Stimulated activated naive CD8-positive, alpha-beta T cell treated with anti-CD3 and anti-CD28 coated beads, Interleukin-15, Interleukin-2, amounts not matched to agents 100 ng/mL and 50 ng/mL, for 24 hours (primary cell): ENCODE results near the gene FUBP3.

Experiments
- H3K27ac Mint-ChIP-seq: one replicate; pipeline ENCODE4 v1.8.0; 2021; ENCODE audit warnings: mild to moderate bottlenecking, mixed read lengths
- H3K27me3 Mint-ChIP-seq: one replicate; pipeline ENCODE4 v1.8.0; 2021; ENCODE audit warnings: mixed read lengths
- H3K36me3 Mint-ChIP-seq: one replicate; pipeline ENCODE4 v1.8.0; 2021; ENCODE audit warnings: low read depth, mixed read lengths
- H3K4me1 Mint-ChIP-seq: one replicate; pipeline ENCODE4 v1.8.0; 2021; ENCODE audit warnings: low read depth, mixed read lengths
- H3K4me3 Mint-ChIP-seq: one replicate; pipeline ENCODE4 v1.8.0; 2021; ENCODE audit warnings: mild to moderate bottlenecking, mixed read lengths
- H3K9me3 Mint-ChIP-seq: one replicate; pipeline ENCODE4 v1.8.0; 2021; ENCODE audit warnings: mixed read lengths

FUBP3 gene

GRCh38 chr9:130608554-130609134 is 29.3 kb downstream of the FUBP3 start:
- H3K27ac Mint-ChIP-seq: no peak overlapping the region
- no peak overlapping the region for H3K4me3 Mint-ChIP-seq
- H3K27me3 Mint-ChIP-seq: no peaks in the 10 kb centered on the region
- H3K36me3 Mint-ChIP-seq: peaks cover 44% of the 10 kb centered on the region
- H3K4me1 Mint-ChIP-seq: no peaks in the 10 kb centered on the region
- H3K9me3 Mint-ChIP-seq: no peaks in the 10 kb centered on the region

DNA sequence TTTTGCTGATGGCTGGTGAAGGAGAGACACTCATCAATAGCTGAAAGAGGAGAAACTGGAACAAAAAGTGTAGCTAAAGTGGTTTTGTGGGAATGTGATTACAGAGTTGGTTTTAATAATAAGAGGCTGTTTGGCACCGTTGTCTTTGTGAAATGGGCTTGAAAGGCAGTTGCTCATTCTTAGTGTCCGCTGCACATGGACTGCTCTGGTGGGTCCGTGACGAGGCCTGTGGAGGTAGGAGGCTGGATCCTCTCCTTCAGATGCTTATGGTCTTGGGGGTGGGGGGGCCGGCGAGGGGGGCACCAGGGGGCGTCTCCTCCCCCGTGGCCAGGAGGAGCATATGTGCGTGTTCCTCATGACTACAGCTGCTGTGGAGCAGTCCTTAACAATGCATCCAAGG is 29.8 kb downstream of the FUBP3 start:
- Mint-ChIP-seq H3K4me3 (no peak overlapping the region), H3K27me3 (no peaks in the 10 kb centered on the region), H3K9me3 (no peaks in the 10 kb centered on the region), H3K36me3 (peaks cover 45% of the 10 kb centered on the region), H3K4me1 (no peaks in the 10 kb centered on the region), H3K27ac (no peak overlapping the region)

DNA sequence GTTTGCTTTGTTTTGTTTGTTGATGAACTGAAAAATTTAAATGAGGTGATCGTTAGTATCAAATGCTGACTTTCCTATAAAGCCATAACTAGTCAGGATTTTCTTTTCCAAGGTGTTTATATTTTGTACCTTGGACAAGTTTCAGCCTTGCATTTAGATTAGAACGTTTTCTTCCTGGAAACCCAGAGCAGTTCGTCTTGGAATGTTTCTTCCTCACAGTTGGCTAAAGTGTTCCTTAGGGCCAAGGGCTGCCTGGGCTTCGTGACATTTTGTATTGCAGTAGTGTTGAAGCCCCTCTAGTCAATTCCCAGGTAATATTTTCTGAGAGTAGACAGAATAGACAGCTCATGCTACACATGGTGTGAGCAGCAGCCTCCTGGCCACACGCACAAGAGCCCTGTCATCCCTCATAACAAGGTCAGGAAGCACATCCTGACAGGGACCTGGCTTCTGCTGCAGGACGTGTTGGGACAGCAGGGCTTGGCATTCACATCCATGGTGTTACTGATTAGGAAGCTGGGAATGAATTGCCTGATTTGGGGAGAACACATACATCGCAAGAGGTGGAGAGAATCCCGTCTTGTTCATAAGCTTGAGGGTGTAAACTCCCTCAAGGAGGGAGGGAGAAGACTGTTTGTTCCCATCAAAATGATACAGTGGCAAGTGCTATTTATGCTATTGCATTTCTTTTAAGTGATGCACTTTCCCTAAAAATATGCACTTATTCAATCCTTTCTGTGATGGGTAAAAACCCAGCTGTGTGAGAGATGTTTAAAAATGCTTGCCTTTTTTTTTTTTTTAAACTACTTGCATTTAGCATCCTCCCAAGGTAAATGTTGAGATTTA is 31.7 kb downstream of the FUBP3 start:
- H3K27ac Mint-ChIP-seq: no peak overlapping the region
- peaks cover 57% of the 10 kb centered on the region for H3K36me3 Mint-ChIP-seq
- no peaks in the 10 kb centered on the region for H3K9me3 Mint-ChIP-seq
- H3K27me3 Mint-ChIP-seq: no peaks in the 10 kb centered on the region
- no peak overlapping the region for H3K4me3 Mint-ChIP-seq
- no peaks in the 10 kb centered on the region for H3K4me1 Mint-ChIP-seq

- H3K36me3 Mint-ChIP-seq: peaks cover 84% of the 10 kb centered on the region
- H3K27me3 Mint-ChIP-seq: no peaks in the 10 kb centered on the region
- H3K4me3 Mint-ChIP-seq: no peak overlapping the region
- H3K9me3 Mint-ChIP-seq: no peaks in the 10 kb centered on the region
- H3K4me1 Mint-ChIP-seq: no peaks in the 10 kb centered on the region
- no peak overlapping the region for H3K27ac Mint-ChIP-seq
These were observed 37.1 kb downstream of the FUBP3 start for GRCh38 chr9:130616451-130616850.

- Mint-ChIP-seq H3K27ac (no peak overlapping the region), H3K4me3 (no peak overlapping the region), H3K27me3 (no peaks in the 10 kb centered on the region), H3K9me3 (no peaks in the 10 kb centered on the region), H3K36me3 (peaks cover 71% of the 10 kb centered on the region), H3K4me1 (no peaks in the 10 kb centered on the region)
These were observed 44.1 kb downstream of the FUBP3 start for GRCh38 chr9:130623466-130623865.

DNA sequence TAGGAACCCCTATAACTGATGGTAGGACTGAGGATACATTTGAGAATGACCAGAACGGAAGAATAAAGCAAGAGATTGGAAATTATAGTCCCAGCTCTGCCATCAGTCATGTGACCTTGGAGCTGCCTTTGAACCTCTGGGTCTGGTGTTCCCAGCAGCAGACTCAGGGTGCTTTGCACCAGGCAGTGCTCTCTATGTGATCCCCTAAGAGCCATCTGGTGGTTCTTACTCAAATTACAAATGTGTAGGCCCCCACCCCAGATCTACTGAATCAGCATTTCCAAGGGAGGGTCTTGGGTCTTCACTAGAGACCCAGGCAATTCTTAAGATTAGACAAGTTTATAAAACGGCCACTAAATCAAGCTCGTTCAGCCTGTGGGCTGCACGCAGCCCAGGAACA is 44.8 kb downstream of the FUBP3 start:
- H3K4me1 Mint-ChIP-seq: no peaks in the 10 kb centered on the region
- no peak overlapping the region for H3K4me3 Mint-ChIP-seq
- peaks cover 67% of the 10 kb centered on the region for H3K36me3 Mint-ChIP-seq
- no peak overlapping the region for H3K27ac Mint-ChIP-seq
- no peaks in the 10 kb centered on the region for H3K27me3 Mint-ChIP-seq
- H3K9me3 Mint-ChIP-seq: no peaks in the 10 kb centered on the region

GRCh38 chr9:130626249-130626996 is 47.0 kb downstream of the FUBP3 start:
- H3K9me3 Mint-ChIP-seq: no peaks in the 10 kb centered on the region
- H3K36me3 Mint-ChIP-seq: peaks cover 55% of the 10 kb centered on the region
- H3K4me1 Mint-ChIP-seq: no peaks in the 10 kb centered on the region
- H3K4me3 Mint-ChIP-seq: no peak overlapping the region
- H3K27ac Mint-ChIP-seq: no peak overlapping the region
- no peaks in the 10 kb centered on the region for H3K27me3 Mint-ChIP-seq

DNA sequence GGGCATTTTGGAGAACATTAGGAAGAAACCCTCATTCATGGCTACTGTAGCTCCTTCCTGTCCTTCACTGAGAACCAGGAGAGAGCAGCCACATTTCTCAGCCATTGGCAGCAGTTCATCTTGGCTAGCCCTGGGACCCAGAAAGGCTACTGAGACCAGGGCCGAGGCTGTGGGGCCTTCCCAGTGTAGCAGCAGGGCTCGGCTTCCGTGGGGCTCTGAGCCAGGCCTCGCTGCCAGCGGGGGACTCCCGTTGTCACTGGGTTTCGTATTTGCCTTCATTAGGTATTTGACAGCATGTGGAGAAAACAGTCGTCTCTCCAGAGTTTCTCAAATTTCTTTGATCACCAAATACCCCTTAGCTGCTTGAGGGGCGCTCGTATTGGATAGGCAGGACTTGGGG is 47.7 kb downstream of the FUBP3 start:
- Mint-ChIP-seq H3K36me3 (peaks cover 60% of the 10 kb centered on the region), H3K9me3 (no peaks in the 10 kb centered on the region), H3K27me3 (no peaks in the 10 kb centered on the region), H3K4me1 (no peaks in the 10 kb centered on the region), H3K4me3 (no peak overlapping the region), H3K27ac (no peak overlapping the region)

GRCh38 chr9:130627896-130628792 is 48.8 kb downstream of the FUBP3 start:
- Mint-ChIP-seq H3K27me3 (no peaks in the 10 kb centered on the region), H3K4me3 (no peak overlapping the region), H3K9me3 (no peaks in the 10 kb centered on the region), H3K4me1 (no peaks in the 10 kb centered on the region), H3K36me3 (peaks cover 56% of the 10 kb centered on the region), H3K27ac (no peak overlapping the region)

DNA sequence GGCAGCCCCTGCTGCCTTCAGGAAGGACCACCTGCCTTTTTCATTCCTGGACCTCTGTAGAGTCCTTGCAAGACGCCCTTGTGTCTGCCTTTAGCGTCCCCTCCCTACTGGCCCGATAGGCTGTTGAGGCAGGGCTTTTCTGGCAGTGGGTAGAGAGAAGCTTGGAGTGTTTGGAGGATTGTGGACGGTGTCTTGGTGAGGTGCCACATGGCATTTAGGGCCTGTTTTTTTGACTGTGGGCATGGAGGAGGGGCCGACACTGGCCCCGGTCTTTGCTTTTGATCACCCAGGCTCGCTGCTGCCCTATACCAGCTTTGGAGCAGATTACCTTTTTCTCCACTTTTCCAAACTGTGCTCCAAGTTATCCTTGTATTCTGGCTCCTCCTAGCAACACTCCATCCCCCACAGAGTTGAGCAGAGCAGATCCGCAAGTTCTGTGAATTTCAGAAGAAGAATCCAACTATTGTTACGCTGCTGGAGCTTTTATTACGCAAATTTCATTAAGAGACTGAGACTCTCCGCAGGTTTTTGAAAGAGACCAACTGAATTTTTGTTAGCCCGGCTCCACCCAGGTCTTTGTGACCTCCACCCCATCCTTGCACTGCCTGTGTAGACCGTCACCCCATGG is 50.2 kb downstream of the FUBP3 start:
- Mint-ChIP-seq H3K27me3 (no peaks in the 10 kb centered on the region), H3K36me3 (peaks cover 45% of the 10 kb centered on the region)

DNA sequence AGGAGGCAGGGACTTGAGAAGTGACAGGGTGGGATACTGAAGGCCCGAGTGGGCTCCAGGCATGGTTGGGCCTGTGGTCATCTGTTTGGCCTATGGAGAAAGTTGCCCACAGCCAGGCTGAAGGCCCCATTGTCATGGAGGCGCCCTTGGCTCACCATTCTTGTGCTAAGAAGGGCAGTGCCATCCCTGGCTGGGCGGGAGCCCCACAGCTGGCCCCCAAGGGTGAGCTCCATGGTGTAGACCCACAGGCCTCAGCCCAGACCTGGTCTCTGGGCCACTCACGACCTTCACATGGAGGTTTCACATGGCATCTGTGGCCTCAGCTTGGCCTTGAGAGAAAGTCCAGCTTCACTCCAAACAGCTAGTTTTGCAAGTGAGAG is 50.7 kb downstream of the FUBP3 start:
- Mint-ChIP-seq H3K27ac (no peak overlapping the region), H3K36me3 (peaks cover 49% of the 10 kb centered on the region), H3K27me3 (no peaks in the 10 kb centered on the region), H3K4me3 (no peak overlapping the region), H3K9me3 (no peaks in the 10 kb centered on the region), H3K4me1 (no peaks in the 10 kb centered on the region)

More for the DNA sequence above, 50.2 kb downstream of the FUBP3 start:
- H3K27ac Mint-ChIP-seq: no peak overlapping the region
- H3K4me1 Mint-ChIP-seq: no peaks in the 10 kb centered on the region
- H3K4me3 Mint-ChIP-seq: no peak overlapping the region
- no peaks in the 10 kb centered on the region for H3K9me3 Mint-ChIP-seq

GRCh38 chr9:130630506-130631330 is 51.3 kb downstream of the FUBP3 start:
- Mint-ChIP-seq H3K9me3 (no peaks in the 10 kb centered on the region), H3K27ac (no peak overlapping the region), H3K4me1 (no peaks in the 10 kb centered on the region), H3K27me3 (no peaks in the 10 kb centered on the region), H3K36me3 (peaks cover 46% of the 10 kb centered on the region), H3K4me3 (no peak overlapping the region)

- H3K9me3 Mint-ChIP-seq: no peaks in the 10 kb centered on the region
- no peak overlapping the region for H3K4me3 Mint-ChIP-seq
- H3K4me1 Mint-ChIP-seq: no peaks in the 10 kb centered on the region
- no peak overlapping the region for H3K27ac Mint-ChIP-seq
- H3K27me3 Mint-ChIP-seq: no peaks in the 10 kb centered on the region
- peaks cover 38% of the 10 kb centered on the region for H3K36me3 Mint-ChIP-seq
These were observed 52.1 kb downstream of the FUBP3 start for GRCh38 chr9:130631331-130632080.
